ENCODE results near the gene AGBL2.

Gene AGBL2

GRCh38 chr11:47631473-47631872 is 83.7 kb downstream of the AGBL2 start:
- DNase-seq = no peak

GRCh38 chr11:47628026-47628425 is 87.1 kb downstream of the AGBL2 start:
- no peak for DNase-seq

DNA sequence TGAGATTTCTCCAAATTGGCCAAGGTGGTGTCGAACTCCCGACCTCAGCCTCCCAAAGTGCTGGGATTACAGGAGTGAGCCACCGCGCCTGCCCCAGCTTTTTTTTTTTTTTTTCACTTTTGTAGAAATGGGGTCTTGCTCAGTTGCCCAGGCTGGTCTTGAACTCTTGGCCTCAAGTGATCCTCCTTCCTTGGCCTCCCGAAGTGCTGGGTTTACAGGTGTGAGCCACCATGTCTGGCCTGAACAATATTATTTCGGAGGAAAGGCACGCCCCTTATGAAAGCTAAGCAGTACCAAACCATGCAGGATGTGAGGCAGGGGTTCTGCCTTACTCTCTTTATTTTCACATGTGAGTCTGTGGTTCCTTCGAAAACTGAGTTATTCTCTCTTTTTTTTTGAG is 88.9 kb downstream of the AGBL2 start:
- DNase-seq = no peak

DNA sequence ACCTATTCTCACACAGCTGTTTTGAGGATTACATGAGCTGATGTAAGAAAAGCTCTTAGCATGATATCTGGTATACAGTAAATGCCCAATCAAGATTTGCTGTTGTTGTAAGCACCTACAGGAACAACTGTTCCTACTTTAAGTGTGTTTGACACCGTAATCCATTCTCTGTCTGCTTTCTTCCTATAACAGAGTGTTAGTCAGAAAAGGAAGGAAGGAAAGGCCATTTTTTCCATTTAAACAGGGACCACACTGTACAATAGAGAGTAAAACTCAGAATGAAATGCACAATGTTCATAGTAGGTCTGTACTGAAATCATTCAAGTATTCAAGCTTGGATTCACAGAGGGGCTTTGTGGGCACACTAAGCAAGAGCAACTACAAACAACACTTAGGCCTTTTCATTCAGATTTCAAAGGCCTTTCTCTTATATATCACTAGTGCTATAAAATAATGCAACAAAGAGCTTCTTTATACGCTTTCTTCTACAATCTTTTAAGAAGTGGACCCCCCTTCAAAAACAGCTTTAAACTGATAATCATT is 94.3 kb downstream of the AGBL2 start:
- DNase-seq = no peak

DNA sequence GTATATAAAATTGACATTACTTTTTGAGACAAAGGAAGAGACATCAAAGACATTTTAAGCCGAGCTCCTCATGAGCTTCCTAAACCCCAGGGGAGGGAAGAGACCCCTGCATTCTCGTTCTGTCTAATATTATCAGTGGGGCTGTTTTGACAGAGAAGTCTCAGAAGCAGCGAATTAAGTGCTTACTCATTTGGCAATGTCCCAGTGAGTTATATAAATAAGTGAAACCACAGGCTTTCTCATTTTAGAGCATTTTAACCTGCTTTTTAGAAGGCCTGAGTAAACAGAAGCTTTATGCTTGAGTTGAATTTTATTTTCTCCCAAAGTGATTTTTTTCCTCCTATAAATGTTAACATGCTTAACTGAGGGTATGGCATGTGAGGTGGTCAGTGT is 97.8 kb downstream of the AGBL2 start:
- no peak for DNase-seq

- DNase-seq = peak in 1 of 5 donors; percentile 13
Observed at GRCh38 chr11:47616726-47617416, 98.3 kb downstream of the AGBL2 start.

- no peak for DNase-seq
Observed at GRCh38 chr11:47615249-47615648, 99.9 kb downstream of the AGBL2 start.

- DNase-seq = no peak
Observed at GRCh38 chr11:47611348-47611794, 103.8 kb downstream of the AGBL2 start.

DNA sequence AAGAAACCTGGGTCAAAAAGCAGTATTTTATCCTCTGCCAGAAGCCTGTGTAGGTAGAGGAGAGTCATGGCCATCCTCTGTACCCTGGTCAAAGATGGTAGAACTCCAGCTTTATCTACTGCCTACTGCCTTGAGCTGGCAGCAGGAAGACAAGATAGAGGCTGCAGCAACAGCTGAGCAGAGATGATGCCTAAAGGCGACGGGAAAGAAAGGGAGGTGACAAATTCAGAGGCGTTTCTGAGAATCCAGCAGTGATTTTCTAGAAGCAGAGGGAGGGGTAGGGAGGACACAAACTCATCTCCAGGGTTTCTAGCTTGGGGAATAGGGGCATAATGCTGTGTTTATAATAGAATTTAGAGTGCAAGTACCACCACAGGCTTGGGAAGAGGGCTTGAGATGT is 105.5 kb downstream of the AGBL2 start:
- peak in 1 of 5 donors; percentile 25 for DNase-seq

Data from T-helper 1 cell (primary cell).